PC-9 (cell line): ENCODE measurements around the gene EIF5AL1. TPM values are rescaled to one million over a fixed set of nuclear protein-coding genes. Genes with fewer than 3 reads are reported as not detected.
"Not testable (repeated sequence)": the region's sequence is repeated elsewhere in the genome, so short reads cannot be mapped to it uniquely, and the experiment has no call there.

ENCODE experiments used
- BruUV-seq: library from RNA; stranded (reverse); fragments of 400-500 nt; replicated peaks from 2 replicates; lab custom pipeline; 2021; lab: Mats Ljungman, UMichigan
- CTCF ChIA-PET: fragments of 300-600 bp; sonication (Branson Sonifier 250); formaldehyde crosslinking; loops from one replicate; lab custom pipeline; 2022; ENCODE audit warnings: antibody characterized with exemption; lab: Charles Lee
- POLR2A ChIA-PET: fragments of 300-600 bp; sonication (Branson Sonifier 250); formaldehyde crosslinking; loops from one replicate; lab custom pipeline; 2022; ENCODE audit warnings: antibody characterized with exemption; ENCODE audit not compliant: unreplicated experiment; lab: Charles Lee
- DNase-seq, 2 experiments: peaks; one replicate each; pipeline versions ENCODE4 v3.0.0 to v3.0.0-alpha.2; 2015 to 2022; ENCODE audit warnings: mixed read lengths in 1 of 2
- H2AFZ ChIP-seq: fragments of 200-600 bp; sonication (generic); 2 replicates; pipeline ENCODE4 v1.8.1; 2017; ENCODE audit warnings: antibody characterized with exemption
- H3F3A ChIP-seq: fragments of 200-600 bp; sonication (generic); 2 replicates; pipeline ENCODE4 v1.8.1; 2017; ENCODE audit warnings: antibody characterized with exemption, mild to moderate bottlenecking, low read depth; ENCODE audit not compliant: insufficient read depth
- H3K27ac ChIP-seq: fragments of 200-600 bp; sonication (generic); 2 replicates; pipeline ENCODE4 v1.6.1; 2016; ENCODE audit warnings: mixed run types
- H3K27me3 ChIP-seq: fragments of 200-600 bp; sonication (generic); 2 replicates; pipeline ENCODE4 v1.6.1; 2016; ENCODE audit warnings: low read depth, mixed run types; ENCODE audit not compliant: insufficient read depth
- H3K36me3 ChIP-seq: fragments of 200-600 bp; sonication (generic); 2 replicates; pipeline ENCODE4 v1.6.1; 2016; ENCODE audit warnings: low read depth, mixed run types
- H3K4me1 ChIP-seq: fragments of 200-600 bp; sonication (generic); replicated peaks from 2 replicates; pipeline ENCODE4 v1.6.1; 2016; ENCODE audit warnings: mixed run types; ENCODE audit not compliant: insufficient read depth
- H3K4me2 ChIP-seq: fragments of 200-600 bp; sonication (generic); 2 replicates; pipeline ENCODE4 v1.6.1; 2017; ENCODE audit warnings: mixed run types
- H3K4me3 ChIP-seq: fragments of 200-600 bp; sonication (generic); 2 replicates; pipeline ENCODE4 v1.6.1; 2016; ENCODE audit warnings: mixed run types
- H3K79me2 ChIP-seq: fragments of 200-600 bp; sonication (generic); 2 replicates; pipeline ENCODE4 v1.6.1; 2017; ENCODE audit warnings: low read depth, mixed run types
- H3K9me2 ChIP-seq: fragments of 200-600 bp; sonication (generic); 2 replicates; pipeline ENCODE4 v1.8.1; 2017; ENCODE audit warnings: mild to moderate bottlenecking; ENCODE audit not compliant: insufficient read depth
- H3K9me3 ChIP-seq: fragments of 200-600 bp; sonication (generic); 2 replicates; pipeline ENCODE4 v1.8.1; 2016; ENCODE audit warnings: low read depth; ENCODE audit not compliant: insufficient read depth
- H4K20me1 ChIP-seq: fragments of 200-600 bp; sonication (generic); 2 replicates; pipeline ENCODE4 v1.8.1; 2017; ENCODE audit not compliant: insufficient read depth
- intact Hi-C: fragments of 100-400 bp; cut with micrococcal nuclease; formaldehyde crosslinking; loops from one replicate; pipeline ENCODE4 v1.10.0; 2022; ENCODE audit not compliant: unreplicated experiment
- total RNA-seq: library from RNA; stranded (reverse); gene quantifications from 2 replicates; pipeline ENCODE4 v1.2.3, GENCODE V29; 2021

EIF5AL1 gene
- total RNA-seq, 1 experiment from 2014 or later: 0.48 TPM

- CTCF ChIA-PET, H2AFZ ChIP-seq, H3K4me1 ChIP-seq, H3F3A ChIP-seq, DNase-seq, H3K4me3 ChIP-seq, intact Hi-C loops, H3K79me2 ChIP-seq, H3K9me3 ChIP-seq, H3K27ac ChIP-seq, H4K20me1 ChIP-seq, BruUV-seq, H3K4me2 ChIP-seq, POLR2A ChIA-PET, H3K36me3 ChIP-seq, H3K9me2 ChIP-seq: not testable (repeated sequence)
- peaks cover 39% of the 10 kb centered on the region for H3K27me3 ChIP-seq
Measured at GRCh38 chr10:79509934-79510508, 2.3 kb upstream of the EIF5AL1 start.

- H2AFZ ChIP-seq, H3F3A ChIP-seq, DNase-seq, H3K27me3 ChIP-seq, H3K9me2 ChIP-seq, H3K4me2 ChIP-seq, H3K4me1 ChIP-seq, intact Hi-C loops, H3K4me3 ChIP-seq, H3K79me2 ChIP-seq, POLR2A ChIA-PET, H4K20me1 ChIP-seq, H3K27ac ChIP-seq, BruUV-seq, H3K36me3 ChIP-seq, CTCF ChIA-PET, H3K9me3 ChIP-seq: not testable (repeated sequence)
Measured at GRCh38 chr10:79516532-79517205, 4.3 kb downstream of the EIF5AL1 start.

GRCh38 chr10:79517567-79517966 is 5.2 kb downstream of the EIF5AL1 start:
- H3K4me2 ChIP-seq, H3K9me3 ChIP-seq, H3K27me3 ChIP-seq, H4K20me1 ChIP-seq, CTCF ChIA-PET, BruUV-seq, H3F3A ChIP-seq, H2AFZ ChIP-seq, H3K9me2 ChIP-seq, H3K79me2 ChIP-seq, H3K27ac ChIP-seq, H3K4me1 ChIP-seq, intact Hi-C loops, DNase-seq, H3K36me3 ChIP-seq, H3K4me3 ChIP-seq, POLR2A ChIA-PET: not testable (repeated sequence)

- H2AFZ ChIP-seq, H3K27me3 ChIP-seq, DNase-seq, H4K20me1 ChIP-seq, H3K4me1 ChIP-seq, BruUV-seq, POLR2A ChIA-PET, H3K9me3 ChIP-seq, H3K27ac ChIP-seq, H3K4me2 ChIP-seq, CTCF ChIA-PET, H3K79me2 ChIP-seq, intact Hi-C loops, H3K4me3 ChIP-seq, H3K9me2 ChIP-seq, H3F3A ChIP-seq, H3K36me3 ChIP-seq: not testable (repeated sequence)
Measured at GRCh38 chr10:79521751-79522150, 9.4 kb downstream of the EIF5AL1 start.

GRCh38 chr10:79522464-79522863 is 10.1 kb downstream of the EIF5AL1 start:
- H3K9me3 ChIP-seq, H3K4me1 ChIP-seq, H3K4me2 ChIP-seq, intact Hi-C loops, H3F3A ChIP-seq, POLR2A ChIA-PET, H3K27me3 ChIP-seq, H3K9me2 ChIP-seq, CTCF ChIA-PET, DNase-seq, BruUV-seq, H3K79me2 ChIP-seq, H3K36me3 ChIP-seq, H3K4me3 ChIP-seq, H2AFZ ChIP-seq, H4K20me1 ChIP-seq, H3K27ac ChIP-seq: not testable (repeated sequence)

- H3K27ac ChIP-seq, H3K27me3 ChIP-seq, H4K20me1 ChIP-seq, H3K4me1 ChIP-seq, intact Hi-C loops, H3K79me2 ChIP-seq, DNase-seq, H3K36me3 ChIP-seq, H3F3A ChIP-seq, H3K4me3 ChIP-seq, POLR2A ChIA-PET, BruUV-seq, H3K9me3 ChIP-seq, CTCF ChIA-PET, H2AFZ ChIP-seq, H3K4me2 ChIP-seq, H3K9me2 ChIP-seq: not testable (repeated sequence)
Measured at GRCh38 chr10:79523157-79523853, 11.0 kb downstream of the EIF5AL1 start.

GRCh38 chr10:79525049-79525710 is 12.8 kb downstream of the EIF5AL1 start:
- DNase-seq, H4K20me1 ChIP-seq, H2AFZ ChIP-seq, H3K4me1 ChIP-seq, H3K27ac ChIP-seq, H3K79me2 ChIP-seq, H3K4me3 ChIP-seq, H3F3A ChIP-seq, H3K9me3 ChIP-seq, intact Hi-C loops, BruUV-seq, POLR2A ChIA-PET, H3K27me3 ChIP-seq, CTCF ChIA-PET, H3K9me2 ChIP-seq, H3K4me2 ChIP-seq, H3K36me3 ChIP-seq: not testable (repeated sequence)
